A549 (cell line): ENCODE results near the gene UMODL1. TPM values are rescaled to one million over a fixed set of nuclear protein-coding genes. Genes with fewer than 3 reads are reported as not detected.

ENCODE experiments used
- ATAC-seq, 2 experiments: fragments of 200-7000 bp in 1 of 2; fragments of >200 bp in 1 of 2; cut with Nextera tagmentation in 1 of 2; cut with Tn5 transposase in 1 of 2; 3 replicates each; pipeline versions ENCODE4 v1.8.0 to v1.9.1; 2018 to 2020; ENCODE audit warnings: mild to moderate bottlenecking in 1 of 2, moderate library complexity in 1 of 2
- CTCF ChIA-PET: fragments of 300-600 bp; sonication (Branson Sonifier 250); formaldehyde crosslinking; extraction: SDS; loops from one replicate; lab custom pipeline; 2021; ENCODE audit warnings: antibody characterized with exemption, inconsistent platforms; lab: Yijun Ruan, JAX
- POLR2A ChIA-PET: fragments of 350-600 bp; formaldehyde crosslinking; extraction: SDS; loops from one replicate; lab custom pipeline; 2021; ENCODE audit warnings: antibody characterized with exemption, inconsistent platforms; lab: Yijun Ruan, JAX
- DNase-seq, 2 experiments: peaks; one replicate each; pipeline versions ENCODE4 v3.0.0 to v3.0.0-alpha.2; 2011 to 2016; ENCODE audit warnings: low read depth in 1 of 2, low spot score in 1 of 2
- FAIRE-seq: peaks from 2 replicates; lab custom pipeline; 2011; peaks lifted over from hg19 to GRCh38; lab: Jason Lieb, UNC
- H3K27ac ChIP-seq, 2 experiments: fragments of >200 bp; sonication (Bioruptor Twin); formaldehyde crosslinking; 3 replicates each; pipeline ENCODE4 v1.5.1; 2016 to 2017
- H3K4me1 ChIP-seq: fragments of >200 bp; sonication (Bioruptor Twin); formaldehyde crosslinking; 3 replicates; pipeline ENCODE4 v1.6.1; 2016
- H3K4me2 ChIP-seq: fragments of >200 bp; sonication (Bioruptor Twin); formaldehyde crosslinking; 3 replicates; pipeline ENCODE4 v1.6.1; 2016
- H3K4me3 ChIP-seq: fragments of >200 bp; sonication (Bioruptor Twin); formaldehyde crosslinking; 3 replicates; pipeline ENCODE4 v1.5.1; 2016
- H3K9me3 ChIP-seq: fragments of >200 bp; sonication (Bioruptor Twin); formaldehyde crosslinking; 3 replicates; pipeline ENCODE4 v1.6.1; 2016
- ATOH8 ChIP-seq: fragments of 250-450 bp; sonication (Bioruptor Pico); IDR thresholded peaks from 2 replicates; pipeline ENCODE4 v1.5.0; 2020; ENCODE audit warnings: low read depth, mild to moderate bottlenecking, moderate library complexity
- BCL3 ChIP-seq: fragments of >200 bp; sonication (Bioruptor Twin); formaldehyde crosslinking; IDR thresholded peaks from 3 replicates; pipeline ENCODE4 v1.6.1; 2016
- CEBPB ChIP-seq, 2 experiments: fragments of >200 bp in 1 of 2; sonication (Bioruptor Twin) in 1 of 2; formaldehyde crosslinking in 1 of 2; IDR thresholded peaks; 2 replicates each; pipeline ENCODE4 v1.6.1; 2012 to 2016
- CHD2 ChIP-seq: fragments of 150-350 bp; IDR thresholded peaks from 2 replicates; pipeline ENCODE4 v1.6.1; 2014; ENCODE audit warnings: low read length; ENCODE audit not compliant: partially characterized antibody
- CHD4 ChIP-seq: fragments of 200-600 bp; sonication (generic); IDR thresholded peaks from 2 replicates; pipeline ENCODE4 v1.6.1; 2016; ENCODE audit warnings: antibody characterized with exemption, mild to moderate bottlenecking, borderline replicate concordance
- E2F6 ChIP-seq: IDR thresholded peaks from 2 replicates; pipeline ENCODE4 v1.6.1; 2012; ENCODE audit warnings: low read depth, borderline replicate concordance
- EHF ChIP-seq: fragments of 250-450 bp; sonication (Bioruptor Pico); IDR thresholded peaks from 2 replicates; pipeline ENCODE4 v1.5.0; 2020; ENCODE audit warnings: mild to moderate bottlenecking
- EHMT2 ChIP-seq: fragments of 200-600 bp; sonication (generic); IDR thresholded peaks from 2 replicates; pipeline ENCODE4 v1.6.1; 2016; ENCODE audit warnings: antibody characterized with exemption, low read depth, mild to moderate bottlenecking, moderate library complexity
- EP300 ChIP-seq, 2 experiments: fragments of >200 bp; sonication (Bioruptor Twin); formaldehyde crosslinking; IDR thresholded peaks; 2 replicates in 1 of 2; 3 replicates in 1 of 2; pipeline ENCODE4 v1.6.1; 2016 to 2017
- FOSB ChIP-seq: fragments of 250-450 bp; sonication (Bioruptor Pico); IDR thresholded peaks from 2 replicates; pipeline ENCODE4 v1.5.0; 2020; ENCODE audit warnings: mild to moderate bottlenecking, moderate library complexity
- HES2 ChIP-seq: fragments of >200 bp; sonication (Bioruptor Twin); formaldehyde crosslinking; IDR thresholded peaks from 2 replicates; pipeline ENCODE4 v1.6.1; 2016
- HOXB13 ChIP-seq: fragments of 250-450 bp; sonication (Bioruptor Pico); IDR thresholded peaks from 2 replicates; pipeline ENCODE4 v1.5.0; 2020; ENCODE audit warnings: low read depth, mild to moderate bottlenecking, moderate library complexity
- JUN ChIP-seq, 2 experiments: fragments of >200 bp; sonication (Bioruptor Twin); formaldehyde crosslinking; IDR thresholded peaks; 2 replicates in 1 of 2; 3 replicates in 1 of 2; pipeline ENCODE4 v1.6.1; 2016 to 2017
- KDM5A ChIP-seq: fragments of 200-600 bp; sonication (generic); IDR thresholded peaks from 2 replicates; pipeline ENCODE4 v1.6.1; 2016; ENCODE audit warnings: antibody characterized with exemption, mild to moderate bottlenecking
- MAFK ChIP-seq: fragments of 450-650 bp; IDR thresholded peaks from 2 replicates; pipeline ENCODE4 v1.6.1; 2014; ENCODE audit not compliant: partially characterized antibody
- MAX ChIP-seq: IDR thresholded peaks from 2 replicates; pipeline ENCODE4 v1.6.1; 2012
- POLR2AphosphoS2 ChIP-seq: conservative IDR thresholded peaks from 2 replicates; pipeline ENCODE4 v1.6.1; 2012; ENCODE audit warnings: low read length, improper control_type of control experiment, inconsistent platforms
- RCOR1 ChIP-seq: fragments of 150-350 bp; IDR thresholded peaks from 2 replicates; pipeline ENCODE4 v1.6.1; 2014; ENCODE audit warnings: antibody characterized with exemption, low read length, low read depth
- SMC3 ChIP-seq: fragments of >200 bp; sonication (Bioruptor Twin); formaldehyde crosslinking; IDR thresholded peaks from 3 replicates; pipeline ENCODE4 v1.6.1; 2018; ENCODE audit warnings: inconsistent platforms
- TFCP2L1 ChIP-seq: fragments of 250-450 bp; sonication (Bioruptor Pico); IDR thresholded peaks from 2 replicates; pipeline ENCODE4 v1.5.0; 2021; ENCODE audit warnings: mild to moderate bottlenecking
- ZFP36 ChIP-seq: fragments of 450-650 bp; IDR thresholded peaks from 2 replicates; pipeline ENCODE4 v1.6.1; 2014; ENCODE audit warnings: borderline replicate concordance; ENCODE audit not compliant: partially characterized antibody
- WGBS: methylation state at CpG from one replicate; pipeline ENCODE4 v1.1.6; 2017; ENCODE audit errors: missing lambda C conversion rate; 5-methylcytosine and 5-hydroxymethylcytosine counted together
- polyA plus RNA-seq, 4 experiments: library from polyadenylated mRNA; depleted of rRNA in 3 of 4; stranded (reverse); fragments of >200 nt; fragmentation: RNase III in 1 of 4; extraction: RNeasy Plus Mini Kit Qiagen cat#74134 plus additional on column Dnase treatment in 1 of 4; gene quantifications; 2 replicates in 3 of 4; 3 replicates in 1 of 4; pipeline ENCODE4 v1.2.3, GENCODE V29; 2011 to 2017

UMODL1 gene
- polyA plus RNA-seq, 2 of the 4 experiments (the other 2 are of a cell fraction), result not detected

DNA sequence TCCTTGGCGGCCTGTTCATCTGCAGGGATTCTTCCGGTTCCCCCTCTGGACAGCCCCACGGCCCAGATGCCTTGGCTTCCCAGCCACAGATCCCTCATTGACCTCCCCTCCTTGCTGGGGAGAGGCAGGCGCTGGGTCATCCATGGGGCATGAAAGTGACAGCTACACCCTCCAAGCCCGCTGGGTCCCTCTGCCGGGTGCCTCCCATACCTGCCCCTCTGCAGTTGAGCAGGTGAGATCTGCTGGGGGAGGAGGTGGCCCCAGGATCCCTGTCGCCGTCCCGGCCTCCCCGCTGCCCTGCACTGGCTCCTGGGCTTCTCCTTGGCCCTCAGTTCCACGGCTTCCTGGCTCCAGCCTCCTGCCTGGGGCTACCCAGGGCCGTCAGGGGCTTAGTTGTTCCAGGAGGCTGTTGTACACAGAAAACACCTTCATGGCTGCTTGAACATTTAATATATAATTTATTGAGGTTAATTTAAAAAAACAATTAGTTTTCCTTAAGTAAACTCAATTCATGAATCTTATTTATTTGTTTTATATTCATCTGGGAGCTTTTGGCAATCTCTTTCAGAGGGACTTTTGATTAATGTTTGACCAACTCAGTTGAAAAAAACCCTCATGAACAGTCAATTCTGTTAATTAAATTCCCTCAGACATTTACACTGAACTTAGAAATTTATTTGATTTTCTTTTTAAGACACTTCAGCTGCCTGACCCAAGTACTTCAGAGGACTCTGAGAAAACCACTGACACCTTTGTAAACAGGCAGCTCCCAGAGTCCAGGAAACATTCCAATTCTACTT, 80.2 kb downstream of the UMODL1 start:
- Histone ChIP-seq H3K4me1 (no peaks in the 10 kb centered on the region), H3K9me3 (no peaks in the 10 kb centered on the region), H3K4me3 (no peak overlapping the region), H3K4me2 (no peak overlapping the region), H3K27ac (no peak overlapping the region)
- POLR2A ChIA-PET, result no interaction called here
- no peak for FAIRE-seq
- CTCF ChIA-PET, result interaction anchor here (0.6 kb wide), 1 partner anchor 500 kb away, joined by 3 read pairs; no protein-coding TSS in a partner anchor
- 72% methylated on average over 6 of the region's 12 CpGs for whole genome bisulfite sequencing
- TF ChIP-seq MAX (no peak), RCOR1 (no peak), CHD2 (no peak), TFCP2L1 (CRISPR knock-in tag) (no peak), KDM5A (no peak), E2F6 (no peak), JUN (IDR thresholded peaks at IDR 0.05) (no peak), HES2 (no peak)
- no peak for DNase-seq
- no peak for ATAC-seq

- Histone ChIP-seq H3K4me3 (no peak overlapping the region), H3K4me2 (no peak overlapping the region), H3K4me1 (no peaks in the 10 kb centered on the region), H3K9me3 (no peaks in the 10 kb centered on the region), H3K27ac (no peak overlapping the region)
- no peak for DNase-seq
- no peak for TF ChIP-seq EHMT2
- TF ChIP-seq POLR2AphosphoS2, result no peak
- TF ChIP-seq ATOH8 (CRISPR knock-in tag), result no peak
- no peak for TF ChIP-seq SMC3
- no peak for TF ChIP-seq EP300 (IDR thresholded peaks at IDR 0.05)
- no peak for TF ChIP-seq CEBPB (IDR thresholded peaks at IDR 0.05)
- TF ChIP-seq EHF (CRISPR knock-in tag), result no peak
- no peak for TF ChIP-seq FOSB
- no peak for TF ChIP-seq RCOR1
- no peak for TF ChIP-seq CHD4
- TF ChIP-seq JUN (IDR thresholded peaks at IDR 0.05), result no peak
- TF ChIP-seq HOXB13, result no peak
- no peak for TF ChIP-seq MAFK
- no peak for TF ChIP-seq ZFP36
- no peak for TF ChIP-seq MAX
- no peak for TF ChIP-seq BCL3
- FAIRE-seq, result no peak
- ChIA-PET POLR2A (no interaction called here), CTCF (no interaction called here)
- no peak for ATAC-seq
These were observed 80.8 kb downstream of the UMODL1 start for GRCh38 chr21:42151948-42152220.
